ENCODE measurements around the gene PVRIG. TPM values are rescaled to one million over a fixed set of nuclear protein-coding genes. Genes with fewer than 3 reads are reported as not detected.

PVRIG gene
- total RNA-seq, 1 experiment from 2014 or later = not detected

Other genes starting within 250 kb of the PVRIG start
- not detected in 2 replicates for gene AZGP1, start 243.9 kb upstream of the PVRIG start, total RNA-seq (2014; rRNA removed; shearing (Covaris generic))
- 13.4 and 15.5 TPM in 2 replicates for gene ZKSCAN1, start 204.4 kb upstream of the PVRIG start, total RNA-seq (2014; rRNA removed; shearing (Covaris generic))
- gene ZSCAN21, start 170.2 kb upstream of the PVRIG start, total RNA-seq (2014; rRNA removed; shearing (Covaris generic)) = 7.9 and 8.1 TPM in 2 replicates
- 21.3 and 24.2 TPM in 2 replicates for gene ZNF3, start 138.2 kb upstream of the PVRIG start, total RNA-seq (2014; rRNA removed; shearing (Covaris generic))
- gene COPS6, start 131.0 kb upstream of the PVRIG start, total RNA-seq (2014; rRNA removed; shearing (Covaris generic)) = 93.6 and 155 TPM in 2 replicates
- gene MCM7, start 118.6 kb upstream of the PVRIG start, total RNA-seq (2014; rRNA removed; shearing (Covaris generic)) = 350 and 387 TPM in 2 replicates
- 13.7 and 14.4 TPM in 2 replicates for gene AP4M1, start 118.3 kb upstream of the PVRIG start, total RNA-seq (2014; rRNA removed; shearing (Covaris generic))
- gene TAF6, start 100.6 kb upstream of the PVRIG start, total RNA-seq (2014; rRNA removed; shearing (Covaris generic)) = 25.4 and 34.4 TPM in 2 replicates
- gene CNPY4, start 100.3 kb upstream of the PVRIG start, total RNA-seq (2014; rRNA removed; shearing (Covaris generic)) = 11.8 and 12.0 TPM in 2 replicates
- 1.6 and 2.6 TPM in 2 replicates for gene MBLAC1, start 93.0 kb upstream of the PVRIG start, total RNA-seq (2014; rRNA removed; shearing (Covaris generic))
- 88.0 and 156 TPM in 2 replicates for gene LAMTOR4, start 71.0 kb upstream of the PVRIG start, total RNA-seq (2014; rRNA removed; shearing (Covaris generic))
- gene TRAPPC14, start 61.2 kb upstream of the PVRIG start, total RNA-seq (2014; rRNA removed; shearing (Covaris generic)) = 14.1 and 17.4 TPM in 2 replicates
- 0.34 and 0.37 TPM in 2 replicates for gene GAL3ST4, start 51.3 kb upstream of the PVRIG start, total RNA-seq (2014; rRNA removed; shearing (Covaris generic))
- gene GPC2, start 42.6 kb upstream of the PVRIG start, total RNA-seq (2014; rRNA removed; shearing (Covaris generic)) = 0.51 TPM in 1 of 2 replicates, not detected in the other
- gene STAG3, start 42.0 kb upstream of the PVRIG start, total RNA-seq (2014; rRNA removed; shearing (Covaris generic)) = 0.10 and 0.23 TPM in 2 replicates
- not detected in 2 replicates for gene SPDYE3, start 87.8 kb downstream of the PVRIG start, total RNA-seq (2014; rRNA removed; shearing (Covaris generic))
- 21.5 and 23.4 TPM in 2 replicates for gene PILRB, start 138.2 kb downstream of the PVRIG start, total RNA-seq (2014; rRNA removed; shearing (Covaris generic))
- 0.61 and 1.2 TPM in 2 replicates for gene PILRA, start 153.5 kb downstream of the PVRIG start, total RNA-seq (2014; rRNA removed; shearing (Covaris generic))
- gene ZCWPW1, start 208.8 kb downstream of the PVRIG start, total RNA-seq (2014; rRNA removed; shearing (Covaris generic)) = 1.0 and 1.1 TPM in 2 replicates
- 69.7 and 86.6 TPM in 2 replicates for gene MEPCE, start 209.9 kb downstream of the PVRIG start, total RNA-seq (2014; rRNA removed; shearing (Covaris generic))
- 47.7 and 64.3 TPM in 2 replicates for gene PPP1R35, start 216.5 kb downstream of the PVRIG start, total RNA-seq (2014; rRNA removed; shearing (Covaris generic))
- 0.85 TPM in 1 of 2 replicates, not detected in the other for gene SPACDR, start 244.3 kb downstream of the PVRIG start, total RNA-seq (2014; rRNA removed; shearing (Covaris generic))